NOMO-1 treated with dmso at 0.1 percent for 144 hours (cell line): ENCODE data around the gene STBD1.
"Not testable (repeated sequence)": the region's sequence is repeated elsewhere in the genome, so short reads cannot be mapped to it uniquely, and the experiment has no call there.

Source experiments
- DNase-seq: peaks from one replicate; lab custom pipeline; 2025; ENCODE audit not compliant: unreplicated experiment; lab: John Stamatoyannopoulos, UW

The STBD1 gene

DNA sequence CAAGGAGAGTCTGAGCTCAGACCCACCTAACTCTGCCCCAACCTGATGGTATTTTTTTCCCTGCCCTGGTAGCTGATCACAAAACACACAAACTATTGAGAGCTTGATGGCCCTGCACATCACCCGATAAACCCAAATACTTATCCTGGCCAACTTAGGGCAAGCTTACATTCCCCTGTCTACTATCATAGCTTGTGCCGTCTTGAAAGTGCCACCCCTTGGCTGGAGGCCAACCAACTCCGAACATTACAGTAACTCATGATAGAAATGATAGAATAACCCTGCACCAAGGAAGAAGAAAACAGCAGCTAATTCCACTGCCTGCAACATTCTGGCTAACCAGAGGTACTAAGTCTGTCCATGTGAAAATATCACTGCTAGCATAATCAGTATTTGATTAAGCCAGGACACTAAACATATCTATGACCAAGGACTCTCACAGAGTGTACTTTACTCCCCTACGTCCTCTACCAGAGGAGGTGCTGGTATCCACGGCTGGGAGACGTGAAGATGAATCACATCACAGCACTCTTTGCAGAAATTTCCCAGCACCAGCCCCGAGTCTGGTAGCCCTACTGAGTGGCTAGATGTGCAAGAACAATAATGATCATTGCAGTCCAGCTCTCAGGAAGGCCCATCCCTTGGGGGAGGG lies 8.9 kb downstream of the STBD1 start:
- no peak for DNase-seq

DNA sequence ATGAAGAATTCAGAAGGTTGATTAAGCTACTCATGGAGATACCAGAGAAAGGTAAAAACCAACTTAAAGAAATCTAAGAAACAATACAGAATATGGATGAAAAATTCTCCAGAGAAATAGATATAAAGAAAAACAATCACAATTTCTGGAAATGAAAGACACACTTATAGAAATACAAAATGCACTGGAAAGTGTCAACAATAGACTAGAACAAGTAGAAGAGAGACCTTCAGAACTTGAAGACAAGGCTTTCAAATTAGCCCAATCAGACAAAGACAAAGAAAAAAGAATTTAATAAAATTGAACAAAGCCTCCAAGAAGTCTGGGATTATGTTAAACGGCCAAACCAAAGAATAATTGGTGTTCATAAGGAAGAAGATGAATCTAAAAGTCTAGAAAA lies 9.6 kb downstream of the STBD1 start:
- DNase-seq, result no peak

GRCh38 chr4:76322236-76322635 lies 15.7 kb downstream of the STBD1 start:
- DNase-seq, result peak; percentile 21

GRCh38 chr4:76325072-76325471 lies 18.5 kb downstream of the STBD1 start:
- DNase-seq, result no peak

- DNase-seq, result no peak
Observed at GRCh38 chr4:76326515-76326914, 20.0 kb downstream of the STBD1 start.

DNA sequence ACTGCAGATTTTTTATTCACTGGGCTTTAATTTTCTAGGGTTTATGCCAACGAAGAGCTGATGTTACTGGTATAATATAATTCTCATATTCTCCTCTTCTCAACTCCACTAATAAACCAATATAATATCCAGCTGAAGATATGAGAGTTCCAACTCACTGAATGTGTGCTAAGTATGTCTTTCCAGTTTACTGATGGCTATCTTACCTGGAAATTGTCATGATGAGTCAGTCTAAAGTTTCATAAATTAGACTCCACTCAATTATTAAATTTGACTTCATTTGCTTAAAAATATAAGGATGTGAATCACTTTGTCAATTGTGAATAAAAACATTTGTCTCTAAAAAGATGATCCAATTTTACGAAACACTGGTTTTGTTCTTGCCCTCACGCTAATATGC lies 28.4 kb downstream of the STBD1 start:
- DNase-seq, result no peak

- no peak for DNase-seq
Observed at GRCh38 chr4:76339364-76339763, 32.8 kb downstream of the STBD1 start.

- peak; percentile 8 for DNase-seq
Observed at GRCh38 chr4:76341063-76341462, 34.5 kb downstream of the STBD1 start.

- DNase-seq, result no peak
Observed at GRCh38 chr4:76342191-76342590, 35.7 kb downstream of the STBD1 start.

- no peak for DNase-seq
Observed at GRCh38 chr4:76342803-76343202, 36.3 kb downstream of the STBD1 start.

GRCh38 chr4:76354517-76355473 lies 48.3 kb downstream of the STBD1 start:
- DNase-seq, result no peak

GRCh38 chr4:76357981-76358380 lies 51.4 kb downstream of the STBD1 start:
- DNase-seq, result no peak

DNA sequence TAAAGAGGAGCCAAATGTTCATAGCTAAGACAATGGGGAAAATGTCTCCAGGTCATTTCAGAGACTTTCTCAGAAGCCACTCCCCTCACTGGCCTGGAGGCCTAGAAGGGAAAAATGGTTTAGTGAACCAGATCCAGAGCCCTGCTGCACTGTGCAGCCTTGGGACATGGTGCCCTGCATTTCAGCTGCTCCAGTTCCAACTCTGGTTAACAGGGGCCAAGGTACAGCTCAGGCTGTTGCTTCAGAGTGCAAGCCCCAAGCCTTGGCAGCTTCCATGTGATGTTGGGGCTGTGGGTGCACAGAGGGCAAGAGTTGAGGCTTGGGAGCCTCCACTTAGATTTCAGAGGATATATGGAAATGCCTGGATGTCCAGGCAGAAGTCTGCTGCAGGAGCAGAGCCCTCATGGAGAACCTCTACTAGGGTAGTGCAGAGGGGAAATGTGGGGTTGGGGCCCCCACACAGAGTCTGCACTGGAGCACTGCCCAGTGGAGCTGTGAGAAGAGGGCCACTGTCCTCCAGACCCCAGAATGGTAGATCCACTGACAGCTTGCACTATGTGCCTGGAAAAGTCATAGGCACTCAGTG lies 53.4 kb downstream of the STBD1 start:
- DNase-seq, result not testable (repeated sequence)
